C1 segment of cervical spinal cord (tissue), 14 donors: ENCODE data around the gene NIN.
A peak's percentile ranks its signal among the peaks of the same experiment; 100 is the strongest.

Experiments used
- DNase-seq, 14 donors: peaks; one replicate each; lab custom pipeline; 2025; lab: John Stamatoyannopoulos, UW

NIN gene

DNA sequence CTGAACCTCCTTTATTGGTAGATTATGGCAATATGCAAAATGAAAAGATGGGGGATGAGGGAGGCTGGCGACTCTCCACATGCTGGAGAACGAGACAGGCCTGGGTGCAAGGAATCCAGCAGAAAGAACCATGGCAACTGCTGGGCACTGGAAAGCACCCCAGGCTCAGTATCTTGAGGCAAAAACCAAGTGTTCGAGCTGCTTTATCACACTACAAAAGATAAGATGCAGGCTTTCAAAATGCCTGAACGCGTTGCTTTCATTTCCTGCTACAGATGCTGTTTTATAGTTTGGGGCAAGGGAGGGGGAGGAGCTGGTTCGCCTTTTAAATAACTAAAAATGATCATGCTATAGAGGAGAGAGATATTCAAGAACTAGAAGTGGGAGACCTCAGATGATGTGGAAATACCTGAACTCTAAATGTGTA, 38.9 kb downstream of the NIN start:
- DNase-seq: no peak

DNA sequence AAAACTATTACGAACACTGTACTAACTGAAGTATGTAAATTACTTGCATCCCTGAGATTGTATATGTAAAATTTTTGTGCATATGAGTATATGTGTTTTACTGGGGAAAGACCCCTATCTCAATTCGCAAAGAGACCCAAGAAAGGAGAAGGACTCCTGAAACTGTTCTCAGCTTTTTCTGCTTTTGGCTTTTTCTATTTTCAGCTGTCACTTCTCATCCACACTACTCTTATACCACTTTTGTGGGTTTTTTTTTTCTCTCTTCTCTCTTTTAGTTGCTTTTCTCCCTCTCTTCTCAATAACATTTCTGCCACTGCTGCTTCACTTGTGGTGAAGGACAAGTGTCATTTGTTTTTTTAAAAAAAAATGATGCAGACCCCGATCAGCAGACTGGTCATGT, 39.8 kb downstream of the NIN start:
- no peak for DNase-seq

DNA sequence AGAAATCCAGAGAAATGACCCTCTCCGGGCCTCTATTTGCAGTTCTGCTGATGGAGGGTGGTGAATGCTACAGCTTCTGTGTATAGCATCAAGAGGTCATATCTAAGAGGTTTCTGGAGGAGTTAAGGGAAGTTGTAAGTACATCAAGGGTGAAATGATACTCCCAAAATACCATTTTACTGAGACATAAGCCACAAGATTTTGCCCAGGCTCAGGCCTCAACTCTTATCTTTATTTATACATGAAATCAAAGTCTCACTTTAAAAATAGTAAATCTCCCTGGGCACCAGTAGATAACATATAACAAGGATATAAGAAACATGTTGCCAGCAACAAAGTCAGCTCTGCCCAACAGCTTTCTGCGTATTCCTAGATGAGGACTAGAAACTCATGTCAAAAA, 40.4 kb downstream of the NIN start:
- DNase-seq: no peak

DNA sequence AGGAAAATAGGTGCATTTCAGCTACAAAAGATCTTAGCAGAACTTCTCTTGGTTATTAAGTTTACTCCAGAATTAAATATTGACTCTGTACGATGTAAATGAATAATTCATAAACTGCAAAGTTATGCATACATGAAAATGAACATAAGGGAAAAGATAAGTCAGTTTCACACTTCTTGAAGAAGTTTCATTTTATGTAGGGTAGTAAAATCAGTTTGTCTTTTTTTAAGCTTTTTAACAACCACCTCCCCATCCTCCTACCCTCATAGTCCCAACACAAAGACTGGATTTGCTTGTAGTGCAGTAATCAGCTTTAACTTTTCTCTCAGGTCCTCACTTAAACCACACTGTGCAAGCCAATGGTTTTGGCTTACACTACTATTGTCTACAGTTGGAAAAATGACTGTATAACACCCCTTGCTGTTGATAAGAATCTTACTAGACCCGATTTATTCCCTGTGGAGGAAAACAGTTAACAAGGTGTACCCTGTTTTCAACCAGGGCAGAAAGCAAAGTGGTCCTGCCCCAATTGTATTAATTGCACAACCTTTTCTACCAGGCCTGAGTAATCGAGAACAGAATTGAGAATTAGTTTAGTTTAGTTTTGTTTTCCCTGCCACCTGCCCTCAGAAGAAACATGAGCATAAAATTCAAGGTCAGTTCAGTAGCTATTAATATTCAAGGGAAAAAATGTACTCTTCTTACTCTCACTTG, 44.1 kb downstream of the NIN start:
- no peak for DNase-seq

DNA sequence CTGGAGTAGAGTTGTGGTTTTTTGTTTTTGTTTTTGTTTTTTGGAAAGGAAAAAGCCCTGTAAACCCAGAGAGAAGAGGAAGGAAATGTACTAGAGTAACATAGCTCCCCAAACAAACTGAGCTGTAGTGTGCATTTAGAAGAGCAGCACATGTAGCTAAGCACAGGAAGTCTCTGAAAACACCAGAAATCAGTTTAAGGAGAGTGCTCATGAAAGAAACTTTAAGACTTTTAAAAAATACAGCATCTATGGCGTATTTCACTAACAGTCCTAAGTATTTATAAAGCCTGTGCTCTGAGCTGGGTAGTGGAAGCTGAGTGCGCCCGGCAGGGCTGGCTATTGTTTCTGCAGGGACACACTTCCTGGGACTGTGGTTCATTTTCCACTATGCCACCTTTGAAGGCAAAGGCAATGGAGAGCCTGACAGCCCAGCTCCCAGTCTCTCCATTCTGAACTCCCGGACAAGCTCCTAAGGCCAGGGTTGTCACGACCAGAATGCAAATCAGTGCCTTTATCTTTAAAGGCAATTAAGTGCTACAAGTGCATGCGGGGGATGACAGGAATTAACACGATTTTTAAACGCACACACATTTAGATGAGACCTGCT, 45.4 kb downstream of the NIN start:
- DNase-seq: no peak

DNA sequence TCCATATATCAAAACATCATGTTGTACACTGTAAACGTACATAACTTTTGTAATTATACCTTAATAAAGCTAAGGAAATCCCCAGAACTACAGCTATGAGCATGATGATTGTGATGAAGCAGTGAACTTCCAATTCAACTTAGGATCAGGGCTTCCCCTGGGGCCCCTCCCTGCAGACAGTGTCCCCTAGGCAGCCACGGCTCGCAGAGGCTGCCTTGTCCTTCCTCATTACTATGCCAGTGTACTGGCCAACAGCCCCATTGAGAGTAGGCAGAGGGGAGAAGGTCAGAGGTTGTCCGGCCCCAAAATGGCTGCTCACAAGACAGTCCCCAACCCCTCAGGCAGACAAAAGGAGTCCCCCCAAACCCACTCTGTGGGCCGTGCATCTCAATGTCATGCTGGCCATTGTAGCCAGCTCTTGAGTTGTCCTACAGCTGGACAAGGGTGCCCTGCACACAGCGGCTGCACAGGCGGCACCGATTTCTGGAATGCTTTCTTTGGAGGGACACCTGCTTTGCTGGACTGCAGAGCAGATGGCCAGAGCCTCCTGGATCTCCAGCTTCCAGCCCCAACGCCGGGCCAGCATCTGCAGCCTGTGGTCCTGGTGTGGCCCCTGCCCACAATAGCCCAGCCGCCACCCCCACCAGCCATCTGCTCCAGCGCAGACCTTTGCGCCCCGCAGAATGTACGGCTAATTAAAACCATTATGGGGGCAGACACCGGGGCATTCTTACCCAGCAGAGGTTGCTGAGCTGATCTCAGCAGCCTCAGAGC, 46.1 kb downstream of the NIN start:
- no peak for DNase-seq

DNA sequence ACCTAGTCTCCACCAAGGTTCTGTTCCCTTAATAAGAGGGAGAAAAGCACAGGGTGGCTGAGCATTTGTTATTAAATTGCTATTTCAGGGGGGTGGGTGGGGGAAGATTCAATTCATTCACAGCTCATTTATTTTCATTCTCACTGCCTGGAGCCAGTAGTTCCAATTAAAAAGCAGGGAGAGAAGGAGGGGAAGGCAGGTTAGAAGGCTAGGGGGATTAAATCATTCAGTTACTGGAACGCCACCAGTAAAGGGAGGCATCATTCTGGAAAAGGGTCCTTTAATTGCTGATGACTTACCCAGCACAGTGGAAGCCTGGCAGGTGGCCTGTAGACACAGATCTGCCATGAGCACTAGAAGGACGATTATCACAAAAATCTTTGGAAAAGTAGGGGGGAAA, 47.4 kb downstream of the NIN start:
- DNase-seq: no peak

DNA sequence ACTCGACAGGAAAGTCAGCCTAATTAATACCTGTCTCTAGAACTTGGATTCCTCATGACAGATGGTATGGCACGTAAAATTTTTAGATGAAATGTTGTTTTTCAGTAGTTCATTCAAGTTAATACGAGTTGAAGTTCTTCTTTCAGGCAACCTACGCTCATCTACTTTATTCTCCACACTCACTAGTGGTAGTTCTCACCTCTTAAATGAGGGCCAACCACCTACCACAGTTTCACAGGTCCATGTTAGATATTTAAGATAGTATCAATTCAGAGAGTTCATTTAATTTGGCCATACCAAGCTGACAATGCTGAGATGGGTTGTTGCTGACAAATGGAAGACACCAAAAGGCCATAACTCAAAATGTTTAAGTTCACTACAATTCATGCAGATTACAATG, 50.6 kb downstream of the NIN start:
- DNase-seq: no peak

DNA sequence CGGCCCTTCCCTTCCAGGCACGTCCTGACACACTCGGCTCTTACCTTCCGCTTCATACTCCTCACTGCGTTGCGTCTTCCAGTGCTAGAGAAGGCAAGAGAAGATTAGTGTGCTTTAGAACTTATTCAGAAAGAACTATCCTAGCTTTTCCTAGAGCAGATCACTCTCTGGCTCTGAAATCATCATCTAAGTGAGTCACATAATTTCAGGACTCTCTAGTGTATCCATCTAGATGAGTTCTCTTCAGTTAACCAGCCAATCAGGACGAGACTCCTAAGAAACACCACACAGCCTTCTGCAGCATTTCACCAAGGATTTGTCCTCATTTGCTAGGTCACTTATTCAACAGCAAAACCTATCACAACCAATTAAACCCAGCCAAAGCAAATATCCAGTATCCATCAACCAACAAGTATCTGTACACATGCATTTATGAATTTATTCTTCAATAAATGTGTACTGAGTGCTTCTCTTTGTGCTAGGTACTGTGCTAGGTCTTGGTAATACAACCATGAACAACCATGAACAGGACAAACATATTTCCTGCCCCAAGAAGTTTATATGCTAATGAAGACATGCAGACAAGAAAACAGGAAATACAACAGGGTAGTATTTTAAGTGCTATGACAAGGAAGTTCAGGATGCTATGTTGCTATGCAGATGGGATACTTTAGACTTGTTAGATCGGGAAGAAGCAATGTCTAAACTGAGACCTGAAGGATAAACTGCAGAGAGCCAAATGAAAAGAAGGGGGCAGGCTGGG, 52.1 kb downstream of the NIN start:
- DNase-seq: no peak

DNA sequence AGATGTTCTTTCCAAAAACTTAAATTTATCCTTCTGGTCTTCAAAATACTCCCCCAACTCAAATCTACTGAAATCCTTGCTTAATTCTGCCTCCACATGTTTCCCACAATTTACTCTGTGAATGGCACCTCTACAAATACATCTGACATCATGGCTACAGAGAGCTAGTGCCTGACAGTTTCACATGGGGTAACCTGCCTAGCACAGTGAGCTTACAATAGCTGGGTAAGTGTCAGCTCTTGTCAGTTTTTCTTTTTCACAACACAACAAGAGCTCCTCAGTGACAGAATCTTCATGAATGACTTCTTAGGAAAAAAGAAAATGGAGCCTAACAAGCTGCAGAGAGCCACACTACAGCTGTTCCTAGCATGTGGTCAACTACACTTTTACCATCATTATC, 54.4 kb downstream of the NIN start:
- DNase-seq: no peak

DNA sequence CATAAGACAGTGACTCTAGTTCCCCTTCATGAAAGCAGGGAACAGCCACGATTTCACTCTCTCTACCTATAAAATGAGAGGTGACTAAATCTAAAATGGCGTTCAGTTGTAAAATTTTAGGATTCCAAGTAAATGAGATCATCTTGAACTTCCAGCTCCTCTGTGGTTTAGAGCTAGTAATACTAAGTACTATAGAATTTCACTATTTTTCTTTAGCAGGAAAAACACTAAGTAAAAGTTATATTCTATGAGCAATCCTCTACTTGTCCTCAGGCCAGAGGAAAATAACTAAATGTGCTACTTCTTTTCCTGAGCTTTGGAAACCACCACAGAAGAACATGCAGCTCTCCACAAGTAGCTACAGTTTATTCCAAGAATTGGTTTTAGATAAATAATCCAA, 55.6 kb downstream of the NIN start:
- DNase-seq: no peak

DNA sequence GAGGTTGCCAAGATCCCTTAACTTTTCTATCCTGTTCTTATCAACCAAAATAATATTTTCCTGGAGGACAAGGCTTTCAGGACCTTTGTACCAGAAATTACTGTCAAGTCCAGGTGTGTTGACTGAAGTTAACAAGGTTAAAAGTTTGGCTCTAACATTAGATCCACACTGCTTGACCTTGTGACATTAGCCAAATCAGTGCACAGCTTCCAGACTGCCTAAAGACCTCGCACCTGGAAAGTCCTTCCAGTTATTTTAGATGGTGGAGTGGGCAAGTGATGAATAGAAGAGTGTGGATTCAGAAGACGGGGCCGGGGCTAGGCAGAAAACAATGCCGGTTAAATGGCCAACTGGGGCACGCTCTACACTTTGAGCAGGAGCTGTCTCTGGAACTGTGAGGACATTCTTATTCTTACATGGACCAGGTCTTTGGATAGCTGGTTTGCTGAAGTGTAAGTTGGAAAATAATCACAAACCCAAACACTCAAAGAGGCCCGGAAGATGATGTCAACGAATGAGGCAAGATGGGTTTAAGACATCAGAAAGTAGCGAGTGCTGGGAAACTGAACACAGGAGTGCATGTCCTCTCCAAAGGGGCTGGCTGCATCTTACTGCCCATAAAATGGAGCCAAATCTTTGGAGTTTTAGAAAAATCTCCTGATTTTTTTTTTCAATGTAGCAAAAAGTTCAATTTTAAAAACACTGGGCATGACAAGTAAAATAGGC, 56.3 kb downstream of the NIN start:
- no peak for DNase-seq

DNA sequence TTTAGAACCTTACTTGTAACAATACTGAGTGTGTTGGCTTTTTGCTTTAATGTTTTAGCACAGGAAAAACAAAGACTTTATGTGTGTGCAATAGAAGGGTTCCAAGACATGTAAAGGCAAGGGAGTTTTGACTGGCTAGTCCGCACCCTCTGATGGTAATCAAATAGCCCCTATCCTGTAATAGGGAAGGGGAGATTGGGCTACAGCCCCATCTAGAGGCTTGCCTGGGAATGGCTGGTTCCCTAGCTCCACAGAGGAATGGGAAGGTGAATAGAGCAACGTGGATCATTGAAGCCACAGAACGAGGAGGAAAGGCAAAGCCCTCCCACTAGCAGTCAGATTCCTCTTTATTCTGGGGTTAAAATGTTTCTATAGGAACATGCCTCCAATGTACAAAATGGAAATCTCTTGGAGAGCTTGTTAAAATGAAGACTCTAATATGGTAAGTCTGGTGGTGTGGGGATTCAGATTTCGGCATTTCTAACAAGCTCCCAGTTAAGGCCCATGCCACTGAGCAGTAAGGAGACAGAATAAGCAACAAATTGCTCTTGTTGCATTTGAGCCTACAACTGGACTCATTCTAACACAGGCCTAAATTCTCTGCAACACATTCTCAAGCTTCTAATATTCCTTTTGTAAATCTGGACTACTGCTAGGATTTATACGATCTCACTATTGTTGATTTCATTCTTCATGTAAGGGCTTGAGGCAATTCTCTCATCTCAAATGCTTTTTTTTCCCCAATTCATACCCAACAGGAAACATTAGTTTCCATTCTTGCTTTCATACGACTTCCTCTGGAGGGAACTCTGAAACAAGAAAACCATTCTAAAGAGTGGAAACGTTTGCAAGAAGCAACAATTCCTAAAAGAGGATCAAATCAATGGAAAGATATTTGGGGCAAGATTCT, 57.1 kb downstream of the NIN start:
- peak in 5 of 14 donors; percentile 3 to 36 (median 22) for DNase-seq

DNA sequence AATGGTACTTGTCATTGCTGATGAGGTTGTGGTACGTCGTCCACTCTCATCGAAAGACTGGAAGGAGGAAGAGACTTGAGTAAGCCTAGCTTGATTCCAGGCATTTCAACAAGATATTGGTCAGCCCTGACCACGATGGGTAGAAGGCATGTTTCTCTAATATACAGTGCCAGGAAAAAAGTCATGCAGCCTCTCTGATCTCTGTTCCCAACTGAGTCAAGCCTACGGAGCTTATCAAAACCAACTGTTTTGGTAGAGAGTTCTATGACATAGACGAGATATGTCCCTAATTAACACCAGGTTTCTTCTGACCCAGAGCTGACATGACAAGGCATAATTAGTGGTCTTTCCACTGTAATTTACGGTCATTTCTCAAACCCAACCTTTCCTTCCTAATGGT, 58.5 kb downstream of the NIN start:
- no peak for DNase-seq

DNA sequence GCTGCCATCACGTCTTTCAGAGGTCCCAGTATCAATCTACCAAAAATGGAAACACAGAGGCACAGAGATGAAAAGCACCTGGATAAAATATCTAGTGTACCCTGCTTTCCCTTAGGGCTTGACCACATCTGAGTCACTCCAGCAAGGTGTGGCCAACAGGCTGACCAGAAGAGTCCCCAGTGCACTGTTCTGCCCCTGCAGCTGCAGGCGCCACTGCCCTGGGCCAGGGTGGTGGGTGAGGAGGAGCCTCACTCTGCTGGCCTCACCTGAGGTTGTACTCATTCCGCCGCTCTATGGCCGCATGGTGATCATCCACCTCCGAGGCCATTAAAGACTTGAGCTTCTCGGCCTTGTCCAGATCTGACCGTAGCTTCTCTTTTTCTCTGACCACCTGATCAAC, 60.4 kb downstream of the NIN start:
- DNase-seq: no peak

DNA sequence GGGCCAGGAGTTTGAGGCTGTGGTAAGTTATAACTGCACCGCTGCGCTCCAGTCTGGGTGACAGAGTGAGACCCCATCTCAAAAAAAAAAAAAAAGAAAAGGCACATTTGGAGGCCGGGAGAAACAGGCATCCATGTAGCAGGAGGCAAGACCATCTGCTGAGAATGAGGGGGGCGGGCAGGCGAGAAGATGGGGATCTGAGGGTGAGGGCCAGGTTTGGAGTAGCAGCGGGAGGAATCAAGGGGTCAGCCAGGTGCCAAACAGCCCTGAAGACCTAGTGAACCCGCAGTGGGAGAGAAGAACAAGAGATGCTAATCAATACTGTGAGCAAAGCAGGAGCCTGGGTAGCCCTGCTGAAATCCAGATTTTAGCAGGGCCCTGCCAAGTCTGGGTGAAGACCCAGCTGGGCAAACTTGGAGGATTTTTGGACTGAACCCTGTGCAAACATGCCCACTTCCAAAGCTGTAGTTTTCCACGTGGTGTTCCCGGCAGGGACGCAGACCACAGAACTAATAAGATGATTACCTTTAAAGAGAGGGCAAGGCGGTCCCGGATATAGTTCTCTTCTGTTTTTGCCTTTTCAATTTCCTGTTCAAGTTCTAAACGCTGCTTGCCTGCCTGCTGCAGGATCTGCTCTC, 61.0 kb downstream of the NIN start:
- DNase-seq: no peak

DNA sequence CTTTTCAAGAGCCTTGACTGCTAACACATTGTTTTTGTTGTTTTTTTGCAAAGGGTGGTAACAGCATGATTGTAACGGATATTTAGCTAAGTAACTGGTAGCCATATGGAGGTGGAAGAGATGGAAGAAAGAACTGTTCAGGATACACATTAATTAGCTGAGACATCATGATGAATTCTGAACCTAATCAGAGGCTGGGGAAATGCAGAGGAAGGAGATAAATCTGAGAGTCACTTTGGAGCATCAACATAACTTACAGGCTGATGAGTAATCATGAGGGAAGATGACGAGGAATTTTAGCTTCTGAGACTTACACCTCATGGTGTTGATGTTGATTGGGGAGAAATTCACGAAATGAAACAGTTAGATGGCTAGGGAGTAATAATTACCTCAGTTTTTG, 62.3 kb downstream of the NIN start:
- no peak for DNase-seq

DNA sequence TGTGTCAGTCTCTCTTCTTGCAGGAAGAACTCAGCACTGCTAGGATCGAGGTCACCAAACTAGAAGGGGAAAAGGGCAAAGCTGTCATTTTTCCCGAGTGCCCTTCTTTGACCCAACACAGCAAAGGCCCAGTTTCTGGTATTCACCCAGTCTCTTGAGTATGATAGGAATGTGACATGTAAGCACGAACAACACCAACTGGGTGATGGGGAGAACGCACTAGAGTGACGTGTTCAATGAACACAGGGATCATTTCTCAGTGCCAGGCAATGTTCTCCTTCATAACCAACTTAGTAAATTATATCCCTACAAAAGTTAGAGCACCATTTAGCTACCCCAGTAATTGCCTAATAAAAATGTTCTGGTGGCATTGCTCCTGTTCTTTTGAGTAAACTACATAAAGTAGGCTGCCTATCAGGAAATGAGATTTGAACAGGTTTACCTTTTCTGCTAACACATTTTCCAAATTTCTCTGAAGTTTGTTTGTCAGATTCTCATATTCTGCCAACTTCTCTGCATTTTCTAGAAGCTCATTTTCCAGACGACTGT, 64.5 kb downstream of the NIN start:
- no peak for DNase-seq

DNA sequence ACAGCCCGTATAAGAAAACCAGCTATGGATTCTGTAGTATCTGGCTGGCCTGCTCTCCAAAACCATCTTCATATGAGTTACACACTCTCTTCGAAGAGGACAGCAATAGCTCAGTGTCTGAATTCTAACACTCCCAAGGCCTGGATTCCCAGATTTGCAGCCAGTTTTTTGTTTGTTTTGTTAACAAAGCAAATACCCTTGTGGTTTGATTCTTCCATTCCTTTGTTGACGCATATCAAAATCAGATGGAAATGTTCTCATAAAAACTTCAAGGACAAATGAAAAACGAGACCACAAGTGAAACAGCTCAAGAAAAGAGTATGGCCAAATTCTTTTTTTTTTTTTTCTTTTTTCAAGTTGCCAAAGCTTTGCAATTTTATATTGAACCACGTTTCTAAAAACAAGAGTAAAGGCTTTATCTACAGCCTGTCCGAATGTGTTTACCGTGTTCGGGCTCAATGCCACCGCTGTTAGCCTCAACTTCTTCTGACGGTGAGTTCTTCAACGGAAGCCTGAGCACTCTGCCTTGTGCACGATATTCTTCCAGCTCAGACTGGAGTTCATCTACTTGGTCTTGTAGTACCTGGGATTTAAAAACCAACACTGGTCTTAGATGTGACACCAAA, 67.5 kb downstream of the NIN start:
- no peak for DNase-seq
